Islet precursor cell (in vitro differentiated cells): ENCODE measurements around the gene AKR1C1.
A peak's percentile ranks its signal among the peaks of the same experiment; 100 is the strongest.
"Not testable (repeated sequence)": the region's sequence is repeated elsewhere in the genome, so short reads cannot be mapped to it uniquely, and the experiment has no call there.

Experiments used
- DNase-seq: peaks from one replicate; pipeline ENCODE4 v3.0.0-alpha.2; 2018

Gene AKR1C1

GRCh38 chr10:4962876-4963814, at the start of gene AKR1C1:
TSS of gene AKR1C1 (plus strand) at chr10:4963415. CDS start at chr10:4963445, 30 bp downstream.
- DNase-seq, result not testable (repeated sequence)

GRCh38 chr10:4914213-4914850, 48.9 kb upstream of the AKR1C1 start:
- DNase-seq, result no peak

- DNase-seq, result no peak
Observed at GRCh38 chr10:4916086-4916716, 47.0 kb upstream of the AKR1C1 start.

GRCh38 chr10:4918236-4918635, 45.0 kb upstream of the AKR1C1 start:
- DNase-seq, result no peak

- not testable (repeated sequence) for DNase-seq
Observed at GRCh38 chr10:4924482-4924881, 38.7 kb upstream of the AKR1C1 start.

- no peak for DNase-seq
Observed at GRCh38 chr10:4926400-4926799, 36.8 kb upstream of the AKR1C1 start.

GRCh38 chr10:4931587-4931986, 31.6 kb upstream of the AKR1C1 start:
- DNase-seq, result no peak

GRCh38 chr10:4934391-4934987, 28.7 kb upstream of the AKR1C1 start:
- no peak for DNase-seq

- DNase-seq, result no peak
Observed at GRCh38 chr10:4937346-4937745, 25.9 kb upstream of the AKR1C1 start.

GRCh38 chr10:4939224-4940072, 23.8 kb upstream of the AKR1C1 start:
- DNase-seq, result no peak

- DNase-seq, result not testable (repeated sequence)
Observed at GRCh38 chr10:4940073-4940428, 23.2 kb upstream of the AKR1C1 start.

- not testable (repeated sequence) for DNase-seq
Observed at GRCh38 chr10:4940909-4941308, 22.3 kb upstream of the AKR1C1 start.

GRCh38 chr10:4941540-4942330, 21.5 kb upstream of the AKR1C1 start:
- peak; percentile 59 for DNase-seq

- not testable (repeated sequence) for DNase-seq
Observed at GRCh38 chr10:4942931-4943330, 20.3 kb upstream of the AKR1C1 start.

- not testable (repeated sequence) for DNase-seq
Observed at GRCh38 chr10:4943416-4943815, 19.8 kb upstream of the AKR1C1 start.

- DNase-seq, result no peak
Observed at GRCh38 chr10:4943821-4944220, 19.4 kb upstream of the AKR1C1 start.

- no peak for DNase-seq
Observed at GRCh38 chr10:4944841-4945240, 18.4 kb upstream of the AKR1C1 start.

GRCh38 chr10:4945766-4946717, 17.2 kb upstream of the AKR1C1 start:
- no peak for DNase-seq

GRCh38 chr10:4947039-4947634, 16.1 kb upstream of the AKR1C1 start:
- DNase-seq, result no peak
